Astrocyte (in vitro differentiated cells and primary cell): ENCODE data around the gene CIZ1. TPM values are rescaled to one million over a fixed set of nuclear protein-coding genes. Genes with fewer than 3 reads are reported as not detected.

Experiments
- DNase-seq: peaks from one replicate; pipeline ENCODE4 v3.0.0-alpha.2; 2010; ENCODE audit warnings: low read depth
- FAIRE-seq: peaks from 2 replicates; lab custom pipeline; 2011; peaks lifted over from hg19 to GRCh38; lab: Jason Lieb, UNC
- H2AFZ ChIP-seq: 2 replicates; pipeline ENCODE4 v1.6.0; 2012; ENCODE audit warnings: low read depth, low read length, inconsistent platforms
- H3K27ac ChIP-seq: 2 replicates; pipeline ENCODE4 v1.5.1; 2011; ENCODE audit warnings: low read depth, low read length, inconsistent platforms
- H3K27me3 ChIP-seq: 2 replicates; pipeline ENCODE4 v1.6.0; 2011; ENCODE audit warnings: low read length, inconsistent platforms; ENCODE audit not compliant: insufficient read depth
- H3K36me3 ChIP-seq: 2 replicates; pipeline ENCODE4 v1.5.1; 2011; ENCODE audit warnings: low read length, inconsistent platforms; ENCODE audit not compliant: insufficient read depth
- H3K4me1 ChIP-seq: 2 replicates; pipeline ENCODE4 v1.5.1; 2011; ENCODE audit warnings: low read length, inconsistent platforms; ENCODE audit not compliant: insufficient read depth
- H3K4me2 ChIP-seq: 2 replicates; pipeline ENCODE4 v1.6.0; 2012; ENCODE audit warnings: low read length, inconsistent platforms
- H3K4me3 ChIP-seq: 2 replicates; pipeline ENCODE4 v1.5.1; 2011; ENCODE audit warnings: low read depth, mild to moderate bottlenecking, low read length, inconsistent platforms; ENCODE audit not compliant: insufficient read depth
- H3K79me2 ChIP-seq: 2 replicates; pipeline ENCODE4 v1.6.0; 2012; ENCODE audit warnings: mild to moderate bottlenecking, low read length, inconsistent platforms; ENCODE audit not compliant: insufficient read depth
- H3K9ac ChIP-seq: 2 replicates; pipeline ENCODE4 v1.6.0; 2012; ENCODE audit warnings: mild to moderate bottlenecking, low read length, inconsistent platforms
- H3K9me3 ChIP-seq: 2 replicates; pipeline ENCODE4 v1.5.1; 2012; ENCODE audit warnings: low read depth, mild to moderate bottlenecking, low read length, inconsistent platforms; ENCODE audit not compliant: insufficient read depth
- H4K20me1 ChIP-seq: 2 replicates; pipeline ENCODE4 v1.6.0; 2012; ENCODE audit warnings: low read length, inconsistent platforms; ENCODE audit not compliant: insufficient read depth
- H3K27ac Mint-ChIP-seq: one replicate; pipeline ENCODE4 v1.8.0; 2021; ENCODE audit warnings: mild to moderate bottlenecking, mixed read lengths; ENCODE audit not compliant: unreplicated experiment
- H3K27me3 Mint-ChIP-seq: one replicate; pipeline ENCODE4 v1.8.0; 2021; ENCODE audit warnings: low read depth, mixed read lengths; ENCODE audit not compliant: unreplicated experiment
- H3K36me3 Mint-ChIP-seq: one replicate; pipeline ENCODE4 v1.8.0; 2021; ENCODE audit warnings: low read depth, mixed read lengths; ENCODE audit not compliant: unreplicated experiment
- H3K4me1 Mint-ChIP-seq: one replicate; pipeline ENCODE4 v1.8.0; 2021; ENCODE audit warnings: low read depth, mixed read lengths; ENCODE audit not compliant: unreplicated experiment
- H3K4me3 Mint-ChIP-seq: one replicate; pipeline ENCODE4 v1.8.0; 2021; ENCODE audit warnings: mild to moderate bottlenecking, moderate library complexity, mixed read lengths; ENCODE audit not compliant: unreplicated experiment
- H3K9me3 Mint-ChIP-seq: one replicate; pipeline ENCODE4 v1.8.0; 2021; ENCODE audit warnings: mild to moderate bottlenecking, mixed read lengths; ENCODE audit not compliant: unreplicated experiment
- EZH2 ChIP-seq: IDR thresholded peaks from 2 replicates; pipeline ENCODE4 v1.6.1; 2012; ENCODE audit warnings: mild to moderate bottlenecking, low read length, inconsistent platforms; ENCODE audit not compliant: insufficient read depth
- total RNA-seq: library from RNA; stranded (reverse); gene quantifications from 2 replicates; pipeline ENCODE4 v1.2.1, GENCODE V29; 2021
- TF ChIP-seq, protein P1 (sequence below): IDR thresholded peaks from 2 replicates; pipeline ENCODE4 v1.5.1; 2011; ENCODE audit warnings: low read depth, mild to moderate bottlenecking, inconsistent platforms, low read length, moderate library complexity; ENCODE audit not compliant: insufficient read depth

Gene CIZ1
- total RNA-seq, 1 donor from 2014 or later: 117 TPM

DNA sequence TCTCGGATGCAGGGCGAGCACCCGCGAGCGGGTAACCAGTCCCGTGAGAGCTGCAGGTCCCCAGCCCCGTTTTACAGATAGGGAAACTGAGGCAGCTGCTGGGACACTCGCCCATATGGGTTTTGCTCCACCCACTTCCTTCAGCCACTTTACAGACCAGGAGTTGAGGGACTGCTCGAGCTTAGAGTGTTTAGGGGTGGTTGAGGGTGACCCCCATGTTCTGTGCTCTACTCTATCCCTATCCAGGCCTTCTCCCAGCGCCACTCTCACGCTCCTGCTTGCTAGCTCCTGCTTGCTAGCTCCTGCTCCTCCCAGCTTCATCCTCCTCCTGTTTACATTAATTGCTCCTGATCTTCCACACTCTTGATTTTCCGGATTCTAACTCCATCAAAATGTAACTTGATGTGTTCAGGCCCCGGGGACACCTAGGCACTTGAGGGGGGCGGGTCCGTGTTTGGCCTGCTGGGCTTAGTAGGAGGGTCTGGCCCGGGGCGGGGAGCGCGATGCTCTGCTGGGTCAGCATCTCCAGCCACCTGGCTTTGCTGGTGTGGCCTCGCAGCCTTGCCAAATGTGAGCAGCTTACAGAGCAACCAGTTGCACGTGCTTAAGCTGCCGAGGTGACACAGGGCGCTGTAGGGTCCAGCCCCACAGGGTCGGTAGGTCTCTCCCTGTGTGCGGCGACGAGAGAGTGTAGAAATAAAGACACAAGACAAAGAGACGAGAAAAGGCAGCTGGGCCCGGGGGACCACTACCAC is 62.4 kb downstream of the CIZ1 start:
- peaks cover 23% of the 10 kb centered on the region for H4K20me1 ChIP-seq
- H3K4me3 Mint-ChIP-seq: peak overlapping the region; percentile 84
- H3K4me1 Mint-ChIP-seq: peaks cover 5% of the 10 kb centered on the region
- peaks cover 14% of the 10 kb centered on the region for H3K27me3 Mint-ChIP-seq
- H3K36me3 ChIP-seq: peaks cover 3% of the 10 kb centered on the region
- H3K9ac ChIP-seq: peak overlapping the region; percentile 91
- H3K27ac Mint-ChIP-seq: peak overlapping the region; percentile 63
- peaks cover 5% of the 10 kb centered on the region for H3K9me3 ChIP-seq
- H3K36me3 Mint-ChIP-seq: no peaks in the 10 kb centered on the region
- H2AFZ ChIP-seq: peak overlapping the region; percentile 99
- TF ChIP-seq, protein P1, sequence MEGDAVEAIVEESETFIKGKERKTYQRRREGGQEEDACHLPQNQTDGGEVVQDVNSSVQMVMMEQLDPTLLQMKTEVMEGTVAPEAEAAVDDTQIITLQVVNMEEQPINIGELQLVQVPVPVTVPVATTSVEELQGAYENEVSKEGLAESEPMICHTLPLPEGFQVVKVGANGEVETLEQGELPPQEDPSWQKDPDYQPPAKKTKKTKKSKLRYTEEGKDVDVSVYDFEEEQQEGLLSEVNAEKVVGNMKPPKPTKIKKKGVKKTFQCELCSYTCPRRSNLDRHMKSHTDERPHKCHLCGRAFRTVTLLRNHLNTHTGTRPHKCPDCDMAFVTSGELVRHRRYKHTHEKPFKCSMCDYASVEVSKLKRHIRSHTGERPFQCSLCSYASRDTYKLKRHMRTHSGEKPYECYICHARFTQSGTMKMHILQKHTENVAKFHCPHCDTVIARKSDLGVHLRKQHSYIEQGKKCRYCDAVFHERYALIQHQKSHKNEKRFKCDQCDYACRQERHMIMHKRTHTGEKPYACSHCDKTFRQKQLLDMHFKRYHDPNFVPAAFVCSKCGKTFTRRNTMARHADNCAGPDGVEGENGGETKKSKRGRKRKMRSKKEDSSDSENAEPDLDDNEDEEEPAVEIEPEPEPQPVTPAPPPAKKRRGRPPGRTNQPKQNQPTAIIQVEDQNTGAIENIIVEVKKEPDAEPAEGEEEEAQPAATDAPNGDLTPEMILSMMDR: no peak
- TF ChIP-seq EZH2: no peak
- peaks cover 12% of the 10 kb centered on the region for H3K4me1 ChIP-seq
- H3K9me3 Mint-ChIP-seq: peaks cover 6% of the 10 kb centered on the region
- peaks cover 32% of the 10 kb centered on the region for H3K79me2 ChIP-seq
- DNase-seq (no peak), FAIRE-seq (no peak)
- H3K27me3 ChIP-seq: peaks cover 6% of the 10 kb centered on the region
- H3K4me2 ChIP-seq: peak overlapping the region; percentile 100
- H3K4me3 ChIP-seq: peak overlapping the region; percentile 98
- H3K27ac ChIP-seq: no peak overlapping the region

DNA sequence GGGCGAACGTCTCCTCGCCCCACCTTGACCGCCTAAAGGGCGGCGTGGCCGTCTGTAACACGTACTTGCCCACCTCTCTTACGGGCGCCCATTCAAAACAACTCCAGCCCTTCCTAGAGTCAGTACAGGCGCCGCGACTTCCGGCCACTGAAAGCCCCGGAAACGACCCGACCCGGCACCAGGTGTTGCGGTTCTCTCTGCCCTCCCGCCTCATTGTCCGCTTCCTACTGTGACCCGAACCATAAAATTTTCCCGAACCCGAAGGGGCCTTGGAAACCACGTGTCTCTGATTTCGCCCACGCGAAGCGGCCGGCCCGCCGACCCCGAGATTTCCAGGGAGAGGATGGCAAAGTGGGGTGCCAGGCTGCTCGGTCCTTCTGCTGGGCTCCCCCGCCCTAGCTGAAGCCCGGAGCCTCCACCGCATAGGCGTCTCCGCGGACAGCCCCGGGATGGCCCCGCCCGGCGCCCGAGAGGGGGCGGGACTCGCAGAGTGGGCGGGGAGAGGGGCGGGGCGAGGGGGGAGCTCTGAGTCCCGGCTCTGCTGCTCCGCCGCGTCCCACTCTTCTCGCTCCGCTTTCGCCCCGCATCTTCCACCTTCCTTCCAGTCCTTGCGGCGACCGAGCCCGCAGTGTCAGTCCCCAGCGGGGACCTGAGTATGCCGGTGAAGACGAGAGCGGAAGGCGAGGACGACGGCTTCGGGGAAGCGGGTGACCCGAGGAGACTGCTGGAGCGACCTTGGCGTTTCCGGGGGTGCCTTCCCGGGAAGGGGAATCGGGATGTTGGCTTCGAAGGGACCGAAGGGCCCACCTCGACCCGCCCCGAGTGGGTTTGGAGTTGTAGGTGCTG is 63.2 kb downstream of the CIZ1 start:
- H3K4me1 Mint-ChIP-seq: peaks cover 5% of the 10 kb centered on the region
- Histone ChIP-seq H3K9me3 (no peaks in the 10 kb centered on the region), H3K4me1 (peaks cover 12% of the 10 kb centered on the region), H4K20me1 (peaks cover 23% of the 10 kb centered on the region), H3K4me3 (peak overlapping the region; percentile 98), H3K9ac (peak overlapping the region; percentile 91), H3K36me3 (peaks cover 3% of the 10 kb centered on the region), H3K27ac (peak overlapping the region; percentile 97), H2AFZ (peak overlapping the region; percentile 99), H3K4me2 (peak overlapping the region; percentile 100), H3K27me3 (no peaks in the 10 kb centered on the region), H3K79me2 (peaks cover 32% of the 10 kb centered on the region)
- H3K27me3 Mint-ChIP-seq: peaks cover 8% of the 10 kb centered on the region
- H3K27ac Mint-ChIP-seq: peak overlapping the region; percentile 99
- FAIRE-seq: no peak
- H3K9me3 Mint-ChIP-seq: no peaks in the 10 kb centered on the region
- peak; percentile 86 for DNase-seq
- peaks cover 2% of the 10 kb centered on the region for H3K36me3 Mint-ChIP-seq
- no peak for TF ChIP-seq EZH2
- TF ChIP-seq, protein P1: no peak
- peak overlapping the region; percentile 98 for H3K4me3 Mint-ChIP-seq
